OCI-LY3 (cell line): Measurements from ENCODE around the gene ANXA4.

Experiments used
- CTCF ChIP-seq: fragments of 200-600, 300-600 bp; sonication (generic); IDR thresholded peaks from 2 replicates; pipeline ENCODE4 v1.5.1; 2014; ENCODE audit warnings: antibody characterized with exemption, low read length, low read depth
- EZH2phosphoT487 ChIP-seq: fragments of 200-600 bp; shearing (Covaris generic); IDR thresholded peaks from 2 replicates; pipeline ENCODE4 v1.6.1; 2018; ENCODE audit warnings: antibody characterized with exemption, mixed run types, low read depth

GRCh38 chr2:69835666-69836065, 93.7 kb downstream of the ANXA4 start:
- TF ChIP-seq EZH2phosphoT487 (no peak), CTCF (no peak)
